Inflammatory macrophage (primary cell): Measurements from ENCODE around the gene RBFA.
"Not testable (repeated sequence)": the region's sequence is repeated elsewhere in the genome, so short reads cannot be mapped to it uniquely, and the experiment has no call there.

Source experiments
- DNase-seq, 2 donors: peaks; one replicate each; pipeline ENCODE4 v3.0.0-alpha.2; 2020 to 2022
- total RNA-seq, 18 experiments: gene quantifications; one replicate each; lab custom pipeline; 2026; ENCODE audit warnings: mixed read lengths in 6 of 18, inconsistent platforms in 2 of 18; lab: John Stamatoyannopoulos, UW

RBFA gene
- total RNA-seq, result 1.7 to 10.6 (median 5.8) reads per million in 18 experiments

- DNase-seq, result peak; percentile 99
These were observed at the start of gene RBFA for GRCh38 chr18:80034068-80034851. TSS of gene RBFA (plus strand) at chr18:80034434. CDS start at chr18:80034496, 62 bp downstream.

- no peak for DNase-seq
These were observed 49.1 kb upstream of the RBFA start for GRCh38 chr18:79985172-79985571.

GRCh38 chr18:79986726-79987125 is 47.5 kb upstream of the RBFA start:
- DNase-seq, result no peak

- DNase-seq, result peak; percentile 30 to 45
These were observed 46.7 kb upstream of the RBFA start for GRCh38 chr18:79987566-79987965.

GRCh38 chr18:79988071-79988450 is 46.2 kb upstream of the RBFA start:
- DNase-seq, result peak; percentile 51 to 72

GRCh38 chr18:79988451-79989194 is 45.6 kb upstream of the RBFA start, which contains the start of gene TXNL4A:
TSS of gene TXNL4A (minus strand) at chr18:79988563. CDS start at chr18:79988392, 171 bp downstream.
- peak; percentile 88 to 94 for DNase-seq

GRCh38 chr18:79989195-79989497 is 45.1 kb upstream of the RBFA start:
- DNase-seq, result no peak

- DNase-seq, result no peak
These were observed 42.7 kb upstream of the RBFA start for GRCh38 chr18:79991494-79991893.

GRCh38 chr18:79999701-80000100 is 34.5 kb upstream of the RBFA start:
- DNase-seq, result peak in 1 of 2 donors; percentile 11

- no peak for DNase-seq
These were observed 33.4 kb upstream of the RBFA start for GRCh38 chr18:80000877-80001276.

GRCh38 chr18:80002468-80002867 is 31.8 kb upstream of the RBFA start:
- no peak for DNase-seq

GRCh38 chr18:80004600-80005342 is 29.5 kb upstream of the RBFA start:
- DNase-seq, result no peak

GRCh38 chr18:80006724-80007123 is 27.5 kb upstream of the RBFA start:
- no peak for DNase-seq

GRCh38 chr18:80009661-80010550 is 24.3 kb upstream of the RBFA start:
- DNase-seq, result no peak

GRCh38 chr18:80010551-80010906 is 23.7 kb upstream of the RBFA start:
- DNase-seq, result no peak

GRCh38 chr18:80011496-80012137 is 22.6 kb upstream of the RBFA start:
- not testable (repeated sequence) for DNase-seq

- no peak for DNase-seq
These were observed 21.5 kb upstream of the RBFA start for GRCh38 chr18:80012714-80013113.

- no peak for DNase-seq
These were observed 11.6 kb upstream of the RBFA start for GRCh38 chr18:80022613-80023012.

- DNase-seq, result peak in 1 of 2 donors; percentile 27
These were observed 11.1 kb upstream of the RBFA start for GRCh38 chr18:80023173-80023572.

- DNase-seq, result no peak
These were observed 7.9 kb upstream of the RBFA start for GRCh38 chr18:80026363-80026762.

- not testable (repeated sequence) for DNase-seq
These were observed 6.5 kb upstream of the RBFA start for GRCh38 chr18:80027719-80028118.

GRCh38 chr18:80029690-80030089 is 4.5 kb upstream of the RBFA start:
- DNase-seq, result no peak
